ENCODE measurements around the gene APOM. TPM values are rescaled to one million over a fixed set of nuclear protein-coding genes. Genes with fewer than 3 reads are reported as not detected.

The APOM gene
- total and polyA plus RNA-seq, 7 donors, result 2.3 to 7.2 (median 3.6) TPM; not detected in 1

GRCh38 chr6:31645325-31645724 is 10.4 kb upstream of the APOM start:
- intact Hi-C loops (cut with DNase I), result no loop called here
- no peak overlapping the region for H3K4me3 ChIP-seq
- peaks cover 76 to 94% (median 81%) of the 10 kb centered on the region in 4 donors for H3K36me3 ChIP-seq
- H3K27ac ChIP-seq, result no peak overlapping the region
- no peaks in the 10 kb centered on the region for H3K9me3 ChIP-seq
- H3K27me3 ChIP-seq, result no peaks in the 10 kb centered on the region
- TF ChIP-seq CTCF (IDR thresholded peaks at IDR 0.05) (no peak), POLR2A (IDR thresholded peaks at IDR 0.05) (no peak), POLR2AphosphoS5 (IDR thresholded peaks at IDR 0.05) (no peak), EP300 (IDR thresholded peaks at IDR 0.05) (no peak)
- WGBS, 2 donors, result 96 to 97% methylated on average over 9 of the region's 9 CpGs
- DNase-seq, result no peak
- peaks cover 0 to 4% (median 0%) of the 10 kb centered on the region in 4 donors for H3K4me1 ChIP-seq

GRCh38 chr6:31651602-31652191 is 4.0 kb upstream of the APOM start:
- Histone ChIP-seq H3K4me1 (peaks cover 0 to 26% (median 18%) of the 10 kb centered on the region in 4 donors), H3K4me3 (peak overlapping the region; percentile 67 to 83 (median 78)), H3K27me3 (no peaks in the 10 kb centered on the region), H3K36me3 (peaks cover 25 to 40% (median 27%) of the 10 kb centered on the region in 4 donors), H3K9me3 (no peaks in the 10 kb centered on the region), H3K27ac (peak overlapping the region; percentile 96 to 99 (median 98))
- TF ChIP-seq POLR2A (IDR thresholded peaks at IDR 0.05) (peak in 1 of 2 donors; percentile 9), EP300 (IDR thresholded peaks at IDR 0.05) (no peak), CTCF (IDR thresholded peaks at IDR 0.05) (no peak), POLR2AphosphoS5 (IDR thresholded peaks at IDR 0.05) (peak in 3 of 4 donors; percentile 0 to 64 (median 31))
- DNase-seq, result peak; percentile 91
- intact Hi-C loops (cut with DNase I), result loop anchor here (2.0 to 5.0 kb wide), 3 partner anchors 31 to 546 kb away; partner anchors contain the start of genes ATP6V1G2, NFKBIL1 and PRRC2A
- 1 to 3% methylated on average over 29 of the region's 29 CpGs for WGBS, 2 donors

GRCh38 chr6:31652925-31653724 is 2.6 kb upstream of the APOM start:
- H3K36me3 ChIP-seq, result peaks cover 14 to 38% (median 15%) of the 10 kb centered on the region in 4 donors
- H3K4me3 ChIP-seq, result peak overlapping the region; percentile 67 to 83 (median 78)
- intact Hi-C loops (cut with DNase I), result loop anchor here (2.0 to 5.0 kb wide), 3 partner anchors 32 to 544 kb away; partner anchors contain the start of genes ATP6V1G2, NFKBIL1 and PRRC2A
- DNase-seq, result peak; percentile 95
- 6 to 8% methylated on average over 37 of the region's 37 CpGs for WGBS, 2 donors
- no peaks in the 10 kb centered on the region for H3K9me3 ChIP-seq
- peak overlapping the region; percentile 96 to 99 (median 98) for H3K27ac ChIP-seq
- peaks cover 0 to 34% (median 26%) of the 10 kb centered on the region in 4 donors for H3K4me1 ChIP-seq
- TF ChIP-seq POLR2A (IDR thresholded peaks at IDR 0.05) (peak; percentile 71 to 75), EP300 (IDR thresholded peaks at IDR 0.05) (no peak), POLR2AphosphoS5 (IDR thresholded peaks at IDR 0.05) (peak; percentile 74 to 92 (median 82))
- no peaks in the 10 kb centered on the region for H3K27me3 ChIP-seq

- intact Hi-C loops (cut with DNase I), result loop anchor here (5.0 kb wide), 1 partner anchor 543 kb away; no protein-coding TSS in a partner anchor
- DNase-seq, result no peak
- Histone ChIP-seq H3K9me3 (no peaks in the 10 kb centered on the region), H3K36me3 (peaks cover 0 to 25% (median 0%) of the 10 kb centered on the region in 4 donors), H3K4me3 (no peak overlapping the region), H3K27ac (no peak overlapping the region), H3K4me1 (peaks cover 0 to 47% (median 42%) of the 10 kb centered on the region in 4 donors), H3K27me3 (no peaks in the 10 kb centered on the region)
- TF ChIP-seq POLR2A (IDR thresholded peaks at IDR 0.05) (no peak), CTCF (IDR thresholded peaks at IDR 0.05) (no peak), POLR2AphosphoS5 (IDR thresholded peaks at IDR 0.05) (no peak), EP300 (IDR thresholded peaks at IDR 0.05) (no peak)
- WGBS, 2 donors, result 92 to 93% methylated on average over 8 of the region's 8 CpGs
Measured at GRCh38 chr6:31654574-31655348, 933 bp upstream of the APOM start.

Data from sigmoid colon (tissue), 7 donors.